ENCODE data around the gene ITPRIP. TPM values are rescaled to one million over a fixed set of nuclear protein-coding genes. Genes with fewer than 3 reads are reported as not detected.
A peak's percentile ranks its signal among the peaks of the same experiment; 100 is the strongest.

ITPRIP gene
- total and polyA plus RNA-seq, 4 donors: 21.7 to 44.7 (median 29.9) TPM

DNA sequence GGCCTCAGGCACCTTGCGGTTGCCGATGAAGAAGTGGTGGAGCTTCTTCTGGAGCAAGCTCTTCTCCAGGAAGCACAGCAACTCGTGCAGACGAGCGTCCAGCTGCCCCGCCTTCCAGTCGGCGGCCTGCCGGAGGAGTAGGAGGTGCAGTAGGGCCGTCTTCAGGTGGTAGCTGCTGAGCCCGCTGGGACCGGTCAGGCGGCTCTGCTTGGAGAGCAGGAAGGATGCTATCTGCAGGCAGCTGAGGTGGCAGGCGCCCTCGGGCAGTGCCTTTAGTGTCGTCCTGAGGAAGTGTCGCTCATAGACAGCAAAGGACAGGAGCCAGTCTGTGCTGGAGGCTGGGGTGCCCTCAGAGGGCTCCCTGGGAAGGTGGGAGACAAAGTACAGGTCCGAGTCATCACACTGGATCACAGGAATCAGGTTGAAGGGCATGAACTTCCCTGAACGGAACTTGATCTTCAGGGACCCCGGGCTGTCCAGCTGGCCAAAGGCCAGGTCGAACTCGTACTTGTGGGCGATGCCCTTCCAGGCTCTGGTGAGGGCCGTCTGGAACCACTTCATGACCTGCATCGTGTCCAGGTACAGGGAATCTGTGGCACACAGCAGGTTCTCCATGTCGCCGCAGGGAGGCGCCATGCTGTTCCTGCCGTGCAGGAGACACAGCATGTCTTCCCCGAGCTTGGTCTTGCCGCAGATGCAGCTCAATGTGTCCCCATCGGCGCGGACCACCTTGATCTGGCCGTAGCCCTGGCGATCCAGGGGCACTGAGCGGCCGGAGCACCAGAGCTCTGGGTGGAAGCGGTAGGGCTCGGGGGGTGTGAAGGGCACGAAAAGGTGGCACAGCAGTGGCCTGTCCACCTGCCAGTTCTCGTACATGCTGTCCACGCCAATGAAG is 23.4 kb downstream of the ITPRIP start:
- H3K4me3 ChIP-seq: no peak overlapping the region
- H3K9me3 ChIP-seq (ENCODE audit: control insufficient read depth in 4 of 4, insufficient read depth in 3 of 4, low read length in 3 of 4): peaks cover 0 to 4% (median 0%) of the 10 kb centered on the region in 4 donors
- ATAC-seq (ENCODE audit: insufficient read depth, low FRiP score) (no peak), DNase-seq (no peak)
- TF ChIP-seq, protein P1, sequence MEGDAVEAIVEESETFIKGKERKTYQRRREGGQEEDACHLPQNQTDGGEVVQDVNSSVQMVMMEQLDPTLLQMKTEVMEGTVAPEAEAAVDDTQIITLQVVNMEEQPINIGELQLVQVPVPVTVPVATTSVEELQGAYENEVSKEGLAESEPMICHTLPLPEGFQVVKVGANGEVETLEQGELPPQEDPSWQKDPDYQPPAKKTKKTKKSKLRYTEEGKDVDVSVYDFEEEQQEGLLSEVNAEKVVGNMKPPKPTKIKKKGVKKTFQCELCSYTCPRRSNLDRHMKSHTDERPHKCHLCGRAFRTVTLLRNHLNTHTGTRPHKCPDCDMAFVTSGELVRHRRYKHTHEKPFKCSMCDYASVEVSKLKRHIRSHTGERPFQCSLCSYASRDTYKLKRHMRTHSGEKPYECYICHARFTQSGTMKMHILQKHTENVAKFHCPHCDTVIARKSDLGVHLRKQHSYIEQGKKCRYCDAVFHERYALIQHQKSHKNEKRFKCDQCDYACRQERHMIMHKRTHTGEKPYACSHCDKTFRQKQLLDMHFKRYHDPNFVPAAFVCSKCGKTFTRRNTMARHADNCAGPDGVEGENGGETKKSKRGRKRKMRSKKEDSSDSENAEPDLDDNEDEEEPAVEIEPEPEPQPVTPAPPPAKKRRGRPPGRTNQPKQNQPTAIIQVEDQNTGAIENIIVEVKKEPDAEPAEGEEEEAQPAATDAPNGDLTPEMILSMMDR (IDR thresholded peaks at IDR 0.05; ENCODE audit: control extremely low read depth, extremely low read depth): no peak
- no peaks in the 10 kb centered on the region for H3K27me3 ChIP-seq (ENCODE audit: control insufficient read depth in 3 of 3, insufficient read depth in 3 of 3, low read length in 2 of 3)
- no peak overlapping the region for H3K9ac ChIP-seq (ENCODE audit: insufficient read depth in 1 of 2, low read length in 2 of 2)
- H3K36me3 ChIP-seq (ENCODE audit: control insufficient read depth in 4 of 4, insufficient read depth in 4 of 4, low read length in 4 of 4): peaks cover 16 to 40% (median 30%) of the 10 kb centered on the region in 4 donors
- H3K4me1 ChIP-seq (ENCODE audit: control insufficient read depth in 5 of 5, insufficient read depth in 5 of 5, low read length in 5 of 5): peaks cover 8 to 32% (median 15%) of the 10 kb centered on the region in 5 donors
- no peak overlapping the region for H3K27ac ChIP-seq (ENCODE audit: low read depth in 1 of 2, low read length in 1 of 2)
- 90 to 93% methylated on average over 43 of the region's 43 CpGs for WGBS, 2 donors

DNA sequence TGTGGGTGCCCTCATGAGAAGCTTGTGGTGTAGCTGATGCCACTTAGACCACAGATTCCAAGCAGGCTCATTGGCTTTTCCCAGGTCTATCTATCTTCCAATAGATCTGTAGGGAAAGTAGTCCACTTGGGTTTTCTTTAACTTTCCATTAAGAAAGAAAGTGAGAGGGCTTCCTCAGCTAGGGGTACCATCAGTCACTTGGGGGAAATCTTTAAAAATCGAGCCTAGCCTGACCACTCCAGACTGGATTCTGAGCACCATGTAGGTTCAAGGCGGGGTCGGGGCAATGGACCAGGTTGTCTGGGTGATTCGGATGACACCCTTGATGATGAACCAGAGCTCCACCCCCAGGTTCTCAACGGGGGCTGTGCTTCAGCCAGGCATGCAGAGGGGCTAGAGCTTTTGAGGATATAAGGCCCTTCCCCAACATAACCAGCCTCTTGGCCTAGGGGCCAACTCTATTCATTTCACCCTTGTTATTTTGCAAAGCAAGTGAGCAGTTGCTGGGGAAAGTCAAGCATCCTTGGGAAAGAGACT is 27.0 kb downstream of the ITPRIP start:
- WGBS, 2 donors: 85 to 88% methylated on average over 5 of the region's 5 CpGs
- H3K36me3 ChIP-seq (ENCODE audit: control insufficient read depth in 4 of 4, insufficient read depth in 4 of 4, low read length in 4 of 4): peaks cover 16 to 40% (median 30%) of the 10 kb centered on the region in 4 donors
- H3K4me3 ChIP-seq: no peak overlapping the region
- H3K27me3 ChIP-seq (ENCODE audit: control insufficient read depth in 3 of 3, insufficient read depth in 3 of 3, low read length in 2 of 3): no peaks in the 10 kb centered on the region
- H3K9me3 ChIP-seq (ENCODE audit: control insufficient read depth in 4 of 4, insufficient read depth in 3 of 4, low read length in 3 of 4): peaks cover 0 to 4% (median 0%) of the 10 kb centered on the region in 4 donors
- H3K9ac ChIP-seq (ENCODE audit: insufficient read depth in 1 of 2, low read length in 2 of 2): no peak overlapping the region
- TF ChIP-seq, protein P1 (IDR thresholded peaks at IDR 0.05; ENCODE audit: control extremely low read depth, extremely low read depth): no peak
- peak overlapping the region in 1 of 2 donors; percentile 88 for H3K27ac ChIP-seq (ENCODE audit: low read depth in 1 of 2, low read length in 1 of 2)
- DNase-seq: no peak
- ATAC-seq (ENCODE audit: insufficient read depth, low FRiP score): no peak
- peaks cover 0 to 27% (median 0%) of the 10 kb centered on the region in 5 donors for H3K4me1 ChIP-seq (ENCODE audit: control insufficient read depth in 5 of 5, insufficient read depth in 5 of 5, low read length in 5 of 5)

DNA sequence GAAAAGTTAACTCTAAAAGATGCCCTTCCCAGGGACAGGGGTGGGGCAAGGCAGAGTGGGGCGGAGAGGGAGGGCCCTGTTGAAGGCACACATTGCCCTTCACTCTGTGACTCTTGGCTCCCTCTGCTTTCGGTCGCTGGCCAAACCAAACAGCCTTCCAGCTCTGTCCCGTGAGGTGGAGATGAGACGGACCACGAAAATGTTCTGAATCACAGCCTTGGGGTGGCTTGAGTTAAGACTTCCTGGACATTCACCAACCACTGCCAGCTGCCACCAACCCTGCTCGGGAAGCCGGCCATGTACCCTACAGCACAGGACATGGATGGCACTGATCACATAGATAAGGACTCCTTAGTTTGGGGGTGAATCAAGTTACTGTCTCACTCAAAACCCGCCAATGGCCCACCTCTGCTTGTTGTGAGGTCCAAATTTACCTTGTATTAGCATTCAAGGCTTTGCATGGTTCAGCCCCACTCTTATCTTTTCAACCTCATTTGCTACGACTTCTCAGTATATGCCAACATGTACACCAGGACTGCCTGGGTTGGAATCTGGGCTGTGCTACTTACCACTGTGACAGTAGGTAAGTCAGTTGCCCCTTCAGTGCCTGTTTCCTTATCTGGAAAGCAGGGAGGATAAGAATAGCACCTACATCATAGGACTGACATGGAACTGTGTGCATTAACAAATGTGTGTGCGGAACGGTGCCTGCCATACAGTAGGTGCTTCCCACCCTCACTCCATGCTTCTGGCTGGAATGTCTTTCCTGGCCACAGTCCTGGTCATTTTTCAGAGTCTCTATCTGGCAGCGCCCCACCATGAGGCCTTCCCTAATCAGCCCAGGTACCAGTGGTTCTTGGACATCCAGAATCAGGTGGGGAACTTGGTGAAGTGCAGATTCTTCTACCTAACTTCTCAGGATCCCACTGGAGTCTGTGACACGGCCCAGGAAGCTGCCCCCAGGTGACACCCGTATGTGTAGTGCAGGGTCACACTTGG is 28.0 kb downstream of the ITPRIP start:
- Histone ChIP-seq H3K27ac (ENCODE audit: low read depth in 1 of 2, low read length in 1 of 2) (peak overlapping the region; percentile 21 to 88), H3K4me3 (no peak overlapping the region), H3K36me3 (ENCODE audit: control insufficient read depth in 4 of 4, insufficient read depth in 4 of 4, low read length in 4 of 4) (peaks cover 16 to 35% (median 29%) of the 10 kb centered on the region in 4 donors), H3K9me3 (ENCODE audit: control insufficient read depth in 4 of 4, insufficient read depth in 3 of 4, low read length in 3 of 4) (peaks cover 0 to 2% (median 0%) of the 10 kb centered on the region in 4 donors), H3K4me1 (ENCODE audit: control insufficient read depth in 5 of 5, insufficient read depth in 5 of 5, low read length in 5 of 5) (peaks cover 0 to 29% (median 0%) of the 10 kb centered on the region in 5 donors), H3K9ac (ENCODE audit: insufficient read depth in 1 of 2, low read length in 2 of 2) (no peak overlapping the region), H3K27me3 (ENCODE audit: control insufficient read depth in 3 of 3, insufficient read depth in 3 of 3, low read length in 2 of 3) (no peaks in the 10 kb centered on the region)
- ATAC-seq (ENCODE audit: insufficient read depth, low FRiP score) (no peak), DNase-seq (no peak)
- WGBS, 2 donors: 76 to 87% methylated on average over 15 of the region's 15 CpGs
- TF ChIP-seq, protein P1 (IDR thresholded peaks at IDR 0.05; ENCODE audit: control extremely low read depth, extremely low read depth): no peak
